Measurements from ENCODE around the gene ATXN7L2. TPM values are rescaled to one million over a fixed set of nuclear protein-coding genes. Genes with fewer than 3 reads are reported as not detected.

Gene ATXN7L2
- total RNA-seq, 2 donors from 2014 or later: 5.1 to 6.1 TPM

GRCh38 chr1:109513110-109513710 is 29.5 kb downstream of the ATXN7L2 start:
- Mint-ChIP-seq H3K4me1 (peaks cover 10% of the 10 kb centered on the region), H3K36me3 (ENCODE audit: low read depth) (no peaks in the 10 kb centered on the region), H3K9me3 (no peaks in the 10 kb centered on the region), H3K27ac (no peak overlapping the region), H3K4me3 (no peak overlapping the region), H3K27me3 (ENCODE audit: insufficient read depth) (peaks cover 49% of the 10 kb centered on the region)
- no peak for DNase-seq
- TF ChIP-seq CTCF (conservative IDR thresholded peaks at IDR 0.05): no peak
- H3K27me3 ChIP-seq (ENCODE audit: control insufficient read depth, insufficient read depth, low read length, poor library complexity, severe bottlenecking): peaks cover 42% of the 10 kb centered on the region
- H3K4me3 ChIP-seq (ENCODE audit: low read length): no peak overlapping the region
- H3K27ac ChIP-seq (ENCODE audit: low read depth, low read length): no peak overlapping the region
- H3K4me1 ChIP-seq (ENCODE audit: control insufficient read depth, insufficient read depth, low read length): no peaks in the 10 kb centered on the region
- no peaks in the 10 kb centered on the region for H3K36me3 ChIP-seq (ENCODE audit: control insufficient read depth, insufficient read depth, low read length)
- no peak overlapping the region for H3K9ac ChIP-seq (ENCODE audit: extremely low read depth, low read length, poor library complexity, severe bottlenecking)
- WGBS, 2 experiments (ENCODE audit: insufficient coverage in 1 of 2, insufficient read length in 1 of 2): 83 to 100% methylated on average over 1 to 2 of the region's 2 CpGs
- no peaks in the 10 kb centered on the region for H3K9me3 ChIP-seq (ENCODE audit: control insufficient read depth, low read length)

GRCh38 chr1:109514846-109515245 is 31.1 kb downstream of the ATXN7L2 start:
- peaks cover 31% of the 10 kb centered on the region for H3K27me3 ChIP-seq (ENCODE audit: control insufficient read depth, insufficient read depth, low read length, poor library complexity, severe bottlenecking)
- H3K4me3 ChIP-seq (ENCODE audit: low read length): no peak overlapping the region
- no peak for TF ChIP-seq CTCF (conservative IDR thresholded peaks at IDR 0.05)
- no peak overlapping the region for H3K9ac ChIP-seq (ENCODE audit: extremely low read depth, low read length, poor library complexity, severe bottlenecking)
- Mint-ChIP-seq H3K36me3 (ENCODE audit: low read depth) (no peaks in the 10 kb centered on the region), H3K4me3 (no peak overlapping the region), H3K27me3 (ENCODE audit: insufficient read depth) (peaks cover 37% of the 10 kb centered on the region), H3K9me3 (no peaks in the 10 kb centered on the region), H3K4me1 (peaks cover 7% of the 10 kb centered on the region), H3K27ac (no peak overlapping the region)
- no peaks in the 10 kb centered on the region for H3K36me3 ChIP-seq (ENCODE audit: control insufficient read depth, insufficient read depth, low read length)
- no peak overlapping the region for H3K27ac ChIP-seq (ENCODE audit: low read depth, low read length)
- DNase-seq: no peak
- 82 to 87% methylated on average over 3 of the region's 3 CpGs for WGBS, 2 experiments (ENCODE audit: insufficient coverage in 1 of 2, insufficient read length in 1 of 2)
- no peaks in the 10 kb centered on the region for H3K4me1 ChIP-seq (ENCODE audit: control insufficient read depth, insufficient read depth, low read length)
- H3K9me3 ChIP-seq (ENCODE audit: control insufficient read depth, low read length): no peaks in the 10 kb centered on the region

GRCh38 chr1:109516872-109517271 is 33.2 kb downstream of the ATXN7L2 start:
- Mint-ChIP-seq H3K27ac (no peak overlapping the region), H3K4me1 (no peaks in the 10 kb centered on the region), H3K36me3 (ENCODE audit: low read depth) (no peaks in the 10 kb centered on the region), H3K9me3 (no peaks in the 10 kb centered on the region), H3K27me3 (ENCODE audit: insufficient read depth) (peaks cover 30% of the 10 kb centered on the region), H3K4me3 (no peak overlapping the region)
- Histone ChIP-seq H3K27me3 (ENCODE audit: control insufficient read depth, insufficient read depth, low read length, poor library complexity, severe bottlenecking) (peaks cover 11% of the 10 kb centered on the region), H3K4me3 (ENCODE audit: low read length) (no peak overlapping the region), H3K9ac (ENCODE audit: extremely low read depth, low read length, poor library complexity, severe bottlenecking) (no peak overlapping the region), H3K27ac (ENCODE audit: low read depth, low read length) (no peak overlapping the region), H3K9me3 (ENCODE audit: control insufficient read depth, low read length) (no peaks in the 10 kb centered on the region), H3K36me3 (ENCODE audit: control insufficient read depth, insufficient read depth, low read length) (no peaks in the 10 kb centered on the region), H3K4me1 (ENCODE audit: control insufficient read depth, insufficient read depth, low read length) (no peaks in the 10 kb centered on the region)
- DNase-seq: no peak
- no peak for TF ChIP-seq CTCF (conservative IDR thresholded peaks at IDR 0.05)
- WGBS, 2 experiments (ENCODE audit: insufficient coverage in 1 of 2, insufficient read length in 1 of 2): 90 to 93% methylated on average over 3 to 5 of the region's 5 CpGs

Data from endodermal cell (in vitro differentiated cells).